Erythroblast (primary cell): ENCODE data around the gene TSHZ1.

Experiments used
- GATA1 ChIP-seq: IDR thresholded peaks from 2 replicates; pipeline ENCODE4 v1.6.1; 2011; ENCODE audit warnings: low read depth, mild to moderate bottlenecking, control low read depth, low read length, moderate library complexity
- POLR2A ChIP-seq: IDR thresholded peaks from 2 replicates; pipeline ENCODE4 v1.6.1; 2011; ENCODE audit warnings: mild to moderate bottlenecking, low read length

GRCh38 chr18:75250471-75250821 is 39.8 kb downstream of the TSHZ1 start:
- TF ChIP-seq POLR2A (no peak), GATA1 (no peak)
